ENCODE results near the gene GGCX.

Gene GGCX

DNA sequence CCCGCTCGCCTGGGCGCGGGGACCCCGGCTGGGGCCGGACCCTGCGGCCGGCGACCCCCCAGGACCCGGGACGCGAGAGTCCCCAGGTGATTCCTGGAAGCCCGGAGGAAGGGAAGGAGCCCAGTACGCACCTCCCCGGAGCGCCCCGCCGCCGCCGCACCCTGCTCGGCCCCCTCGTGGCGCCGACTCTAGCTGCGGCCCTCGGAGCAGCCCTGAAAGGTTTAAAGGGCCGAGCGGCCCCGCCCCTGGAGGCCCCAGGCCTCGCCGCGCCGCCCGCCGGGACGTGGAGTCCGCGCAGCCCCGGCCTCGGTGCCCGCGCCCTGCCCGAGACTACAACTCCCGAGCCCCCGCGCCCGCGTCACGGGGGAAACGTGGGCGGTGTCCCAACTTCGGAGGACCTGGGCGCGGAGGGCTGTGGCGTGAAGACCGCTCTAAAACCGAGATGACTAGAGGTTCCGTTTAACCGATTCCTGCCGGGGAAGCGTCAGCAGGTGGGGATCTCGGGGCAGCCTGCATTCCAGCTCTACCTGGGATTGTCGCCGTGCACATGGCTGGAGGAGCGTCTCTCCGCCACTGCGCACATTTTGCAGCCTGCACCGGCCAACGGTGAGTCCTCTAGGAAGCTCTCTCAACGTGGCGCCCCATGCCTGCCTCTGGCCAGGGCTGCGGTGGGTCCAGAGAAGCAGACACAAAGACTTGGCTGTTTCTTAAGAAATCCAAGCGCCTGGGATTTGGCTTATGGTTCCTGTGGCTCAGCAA lies 41.4 kb upstream of the GGCX start, which contains the start of gene TMEM150A:
TMEM150A (minus strand) TSS at position 223 of the 759 bp plus-strand sequence. CDS start 750 bp downstream, outside the sequence.
- TF ChIP-seq, protein P1, sequence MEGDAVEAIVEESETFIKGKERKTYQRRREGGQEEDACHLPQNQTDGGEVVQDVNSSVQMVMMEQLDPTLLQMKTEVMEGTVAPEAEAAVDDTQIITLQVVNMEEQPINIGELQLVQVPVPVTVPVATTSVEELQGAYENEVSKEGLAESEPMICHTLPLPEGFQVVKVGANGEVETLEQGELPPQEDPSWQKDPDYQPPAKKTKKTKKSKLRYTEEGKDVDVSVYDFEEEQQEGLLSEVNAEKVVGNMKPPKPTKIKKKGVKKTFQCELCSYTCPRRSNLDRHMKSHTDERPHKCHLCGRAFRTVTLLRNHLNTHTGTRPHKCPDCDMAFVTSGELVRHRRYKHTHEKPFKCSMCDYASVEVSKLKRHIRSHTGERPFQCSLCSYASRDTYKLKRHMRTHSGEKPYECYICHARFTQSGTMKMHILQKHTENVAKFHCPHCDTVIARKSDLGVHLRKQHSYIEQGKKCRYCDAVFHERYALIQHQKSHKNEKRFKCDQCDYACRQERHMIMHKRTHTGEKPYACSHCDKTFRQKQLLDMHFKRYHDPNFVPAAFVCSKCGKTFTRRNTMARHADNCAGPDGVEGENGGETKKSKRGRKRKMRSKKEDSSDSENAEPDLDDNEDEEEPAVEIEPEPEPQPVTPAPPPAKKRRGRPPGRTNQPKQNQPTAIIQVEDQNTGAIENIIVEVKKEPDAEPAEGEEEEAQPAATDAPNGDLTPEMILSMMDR (conservative IDR thresholded peaks at IDR 0.05; ENCODE audit: low read depth, low read length): no peak
- H3K4me3 ChIP-seq (ENCODE audit: low read length): peak within 1 kb of the TSS; percentile 90
- no peak for DNase-seq (ENCODE audit: low read depth)

DNA sequence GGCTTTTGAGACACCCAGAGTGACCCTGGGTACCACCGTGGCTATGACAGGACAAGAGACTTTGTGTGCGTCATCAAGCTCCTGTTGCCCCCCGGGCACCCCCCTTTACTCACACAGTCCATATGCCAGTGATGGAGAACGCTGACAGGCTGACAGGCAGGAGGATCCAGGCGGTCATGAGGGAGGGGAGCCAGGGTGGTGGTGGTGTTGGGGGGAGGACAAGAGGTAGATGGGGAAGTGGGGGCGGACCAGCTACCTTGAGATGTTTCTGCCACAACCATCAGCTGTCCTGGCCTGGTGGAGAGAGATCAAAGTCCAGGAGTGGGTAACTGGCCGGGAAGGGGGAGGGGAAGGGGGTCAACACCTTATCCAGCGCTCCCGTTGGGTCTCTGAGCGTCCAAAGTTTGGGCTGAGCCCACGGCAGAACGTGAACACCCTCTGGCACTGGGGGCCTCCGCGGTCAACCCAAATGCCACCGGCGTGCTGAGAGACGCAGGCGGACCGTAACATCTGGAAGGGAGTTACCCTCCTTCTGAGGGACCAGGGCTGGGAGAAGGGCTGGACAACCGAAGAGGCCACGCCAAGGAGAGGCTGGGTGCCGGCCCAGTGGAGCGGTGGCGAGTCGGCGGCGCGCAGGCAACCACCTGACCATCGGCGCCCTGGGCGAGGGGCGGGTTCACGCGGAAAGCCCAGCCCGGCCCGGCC lies 40.6 kb upstream of the GGCX start:
- DNase-seq (ENCODE audit: low read depth): no peak
- TF ChIP-seq, protein P1 (conservative IDR thresholded peaks at IDR 0.05; ENCODE audit: low read depth, low read length): no peak
- H3K4me3 ChIP-seq (ENCODE audit: low read length): peak overlapping the region; percentile 90

- no peak for DNase-seq (ENCODE audit: low read depth)
- H3K4me3 ChIP-seq (ENCODE audit: low read length): peak overlapping the region; percentile 90
Measured at GRCh38 chr2:85600951-85601770, 39.9 kb upstream of the GGCX start.

DNA sequence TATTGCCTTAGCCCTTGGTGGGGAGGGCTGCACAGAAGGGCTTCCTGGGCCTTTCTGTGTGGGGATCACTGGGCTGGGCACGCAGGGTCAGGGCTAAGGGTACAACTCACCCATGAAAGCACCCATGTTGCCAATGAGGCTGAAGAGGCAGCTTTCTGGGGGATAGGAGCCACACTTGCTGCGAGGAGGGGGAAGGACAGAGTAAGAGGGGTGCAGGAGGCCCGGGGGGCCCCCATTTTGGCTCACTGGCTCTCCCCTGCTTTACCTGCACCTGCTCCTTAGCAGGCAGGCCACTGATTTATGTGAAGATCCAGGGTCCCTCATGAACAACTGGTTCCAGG lies 38.9 kb upstream of the GGCX start:
- no peak for DNase-seq (ENCODE audit: low read depth)
- no peak overlapping the region for H3K4me3 ChIP-seq (ENCODE audit: low read length)
- TF ChIP-seq, protein P1 (conservative IDR thresholded peaks at IDR 0.05; ENCODE audit: low read depth, low read length): no peak

More at GRCh38 chr2:85600951-85601770, 39.9 kb upstream of the GGCX start:
- TF ChIP-seq, protein P1 (conservative IDR thresholded peaks at IDR 0.05; ENCODE audit: low read depth, low read length): no peak

DNA sequence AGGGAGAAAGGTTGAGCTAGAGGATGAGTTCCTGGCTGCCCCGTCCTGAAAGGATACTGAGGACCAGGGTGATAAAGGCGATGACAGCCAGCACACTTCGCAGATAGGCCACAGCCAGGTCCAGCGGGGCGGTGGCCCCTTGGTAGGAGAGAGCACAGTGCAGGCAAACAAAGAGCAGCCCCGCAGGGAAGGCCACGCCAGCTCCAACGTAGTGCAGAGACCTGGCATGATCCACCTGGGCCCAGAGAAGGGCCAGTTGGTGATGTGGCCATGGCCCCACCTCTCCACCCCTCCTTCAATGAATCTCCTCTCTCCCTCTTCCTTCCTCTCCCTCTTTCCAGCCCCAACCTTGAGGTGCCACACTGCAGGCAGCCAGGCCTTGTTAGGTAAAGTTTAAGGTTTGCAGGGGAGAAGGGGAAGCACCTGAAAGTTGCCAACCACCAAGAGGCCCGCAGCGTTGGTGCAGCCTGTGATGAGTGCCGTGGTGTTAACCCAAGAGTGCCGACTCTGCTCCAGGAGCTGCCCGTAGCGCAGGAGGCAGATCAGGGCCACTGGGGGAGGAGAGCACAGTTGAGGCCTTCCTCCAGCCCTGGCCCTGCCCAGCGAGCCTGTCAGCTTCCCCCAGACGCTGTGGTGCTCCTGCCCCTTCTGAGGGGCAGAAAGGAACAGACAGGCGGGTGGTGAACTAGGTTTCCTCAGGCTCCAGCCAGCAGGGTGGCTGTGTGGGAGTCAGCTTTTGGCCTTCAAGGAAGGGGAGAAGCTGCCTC lies 38.4 kb upstream of the GGCX start:
- DNase-seq (ENCODE audit: low read depth): no peak
- no peak overlapping the region for H3K4me3 ChIP-seq (ENCODE audit: low read length)
- TF ChIP-seq, protein P1 (conservative IDR thresholded peaks at IDR 0.05; ENCODE audit: low read depth, low read length): no peak

DNA sequence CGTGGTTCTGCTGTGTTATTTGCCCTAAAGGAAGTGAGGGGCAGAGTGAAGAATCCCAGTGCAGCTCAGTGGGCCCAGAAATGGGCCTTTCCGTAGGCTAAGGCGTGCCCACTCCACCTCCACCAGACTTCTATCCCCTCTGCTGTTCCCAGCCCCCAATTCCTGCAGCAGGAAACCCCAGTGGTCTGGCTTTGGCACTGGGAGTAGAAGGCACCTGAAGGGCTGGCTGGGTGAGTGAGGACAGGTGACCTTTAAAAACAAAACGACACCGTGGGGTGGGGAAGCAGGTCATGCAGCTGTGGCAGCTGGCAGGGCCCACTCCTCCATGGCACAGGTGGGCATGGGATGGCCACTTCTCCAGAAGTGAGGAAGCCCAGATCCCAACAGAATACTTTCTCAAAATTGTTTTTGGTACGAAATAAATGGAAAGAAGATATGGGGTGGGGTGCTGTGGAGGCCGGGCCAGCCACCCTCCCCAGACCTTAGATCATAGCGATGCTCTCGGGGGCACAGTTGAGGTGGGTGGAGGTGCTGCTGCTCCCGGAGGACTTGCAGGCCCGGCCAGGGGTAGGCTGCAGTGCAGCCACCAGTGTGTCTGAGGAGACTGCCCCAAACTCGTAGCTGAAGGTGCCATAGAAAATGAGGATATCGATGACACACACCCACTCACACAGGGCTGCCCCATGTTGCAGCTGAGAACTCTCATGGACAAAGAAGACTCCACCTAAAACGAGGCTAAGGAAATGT lies 37.5 kb upstream of the GGCX start:
- TF ChIP-seq, protein P1 (conservative IDR thresholded peaks at IDR 0.05; ENCODE audit: low read depth, low read length): no peak
- no peak overlapping the region for H3K4me3 ChIP-seq (ENCODE audit: low read length)
- DNase-seq (ENCODE audit: low read depth): no peak
